SJCRH30 (cell line): ENCODE data around the gene RAMACL. TPM values are rescaled to one million over a fixed set of nuclear protein-coding genes. Genes with fewer than 3 reads are reported as not detected.
"Not testable (repeated sequence)": the region's sequence is repeated elsewhere in the genome, so short reads cannot be mapped to it uniquely, and the experiment has no call there.

Experiments used
- DNase-seq, 2 experiments: peaks; one replicate each; pipeline ENCODE4 v3.0.0-alpha.2; 2015 to 2020
- H3K27ac ChIP-seq: fragments of 250-450 bp; sonication (Bioruptor Pico); 2 replicates; pipeline ENCODE4 v1.5.1; 2020; ENCODE audit warnings: mild to moderate bottlenecking, moderate library complexity
- H3K27me3 ChIP-seq: fragments of 250-450 bp; sonication (Bioruptor Pico); 2 replicates; pipeline ENCODE4 v1.5.1; 2020; ENCODE audit warnings: mild to moderate bottlenecking, moderate library complexity
- H3K36me3 ChIP-seq: fragments of 250-450 bp; sonication (Bioruptor Pico); 2 replicates; pipeline ENCODE4 v1.5.1; 2020; ENCODE audit warnings: mild to moderate bottlenecking, moderate library complexity
- H3K4me1 ChIP-seq: fragments of 250-450 bp; sonication (Bioruptor Pico); 2 replicates; pipeline ENCODE4 v1.5.1; 2020; ENCODE audit warnings: mild to moderate bottlenecking, moderate library complexity
- H3K4me3 ChIP-seq: fragments of 250-450 bp; sonication (Bioruptor Pico); 2 replicates; pipeline ENCODE4 v1.5.1; 2020; ENCODE audit warnings: mild to moderate bottlenecking, moderate library complexity
- H3K9me3 ChIP-seq: fragments of 250-450 bp; sonication (Bioruptor Pico); replicated peaks from 2 replicates; pipeline ENCODE4 v1.5.1; 2020; ENCODE audit warnings: mild to moderate bottlenecking, moderate library complexity
- total RNA-seq: library from RNA; depleted of rRNA; stranded (reverse); fragments of >200 nt; shearing (Covaris generic); gene quantifications from 2 replicates; pipeline ENCODE4 v1.2.3, GENCODE V29; 2014; rRNA removed

Gene RAMACL
- 0.12 and 0.15 TPM in 2 replicates for total RNA-seq

GRCh38 chr6:166586424-166587156 is at the start of gene RAMACL:
RAMACL (minus strand) TSS chr6:166586678; CDS start chr6:166586477, 201 bp downstream.
- no peaks in the 10 kb centered on the region for H3K27me3 ChIP-seq
- no peak within 1 kb of the TSS for H3K4me3 ChIP-seq
- no peaks in the 10 kb centered on the region for H3K36me3 ChIP-seq
- peaks cover 15% of the 10 kb centered on the region for H3K4me1 ChIP-seq
- H3K27ac ChIP-seq, result no peak within 1 kb of the TSS
- DNase-seq, result peak in 1 of 2 experiments; percentile 38
- H3K9me3 ChIP-seq, result no peaks in the 10 kb centered on the region

GRCh38 chr6:166635013-166635970 is 48.8 kb upstream of the RAMACL start:
- Histone ChIP-seq H3K9me3 (no peaks in the 10 kb centered on the region), H3K36me3 (no peaks in the 10 kb centered on the region), H3K4me1 (no peaks in the 10 kb centered on the region), H3K27ac (no peak overlapping the region), H3K4me3 (no peak overlapping the region), H3K27me3 (peaks cover 5% of the 10 kb centered on the region)
- no peak for DNase-seq

GRCh38 chr6:166634581-166634980 is 48.1 kb upstream of the RAMACL start:
- not testable (repeated sequence) for H3K27me3 ChIP-seq, H3K9me3 ChIP-seq, DNase-seq, H3K36me3 ChIP-seq, H3K4me3 ChIP-seq, H3K27ac ChIP-seq, H3K4me1 ChIP-seq

GRCh38 chr6:166633732-166634535 is 47.5 kb upstream of the RAMACL start:
- peak; percentile 46 to 57 for DNase-seq
- no peaks in the 10 kb centered on the region for H3K9me3 ChIP-seq

GRCh38 chr6:166632731-166633130 is 46.3 kb upstream of the RAMACL start:
- Histone ChIP-seq H3K4me3 (no peak overlapping the region), H3K4me1 (peaks cover 6% of the 10 kb centered on the region; the same call in 1 of the 2 replicates), H3K36me3 (no peaks in the 10 kb centered on the region), H3K9me3 (no peaks in the 10 kb centered on the region), H3K27me3 (peaks cover under 1% of the 10 kb centered on the region), H3K27ac (no peak overlapping the region)
- no peak for DNase-seq

More at GRCh38 chr6:166633732-166634535, 47.5 kb upstream of the RAMACL start:
- Histone ChIP-seq H3K4me1 (no peaks in the 10 kb centered on the region; the same call in 1 of the 2 replicates), H3K36me3 (no peaks in the 10 kb centered on the region), H3K4me3 (no peak overlapping the region), H3K27me3 (peaks cover 5% of the 10 kb centered on the region), H3K27ac (no peak overlapping the region)

- H3K27ac ChIP-seq, result no peak overlapping the region
- no peaks in the 10 kb centered on the region for H3K36me3 ChIP-seq
- H3K4me1 ChIP-seq, result peaks cover 6% of the 10 kb centered on the region; the same call in 1 of the 2 replicates
- no peak overlapping the region for H3K4me3 ChIP-seq
- no peak for DNase-seq
- H3K27me3 ChIP-seq, result no peaks in the 10 kb centered on the region; the same call in 1 of the 2 replicates
- H3K9me3 ChIP-seq, result no peaks in the 10 kb centered on the region
Measured at GRCh38 chr6:166630462-166630861, 44.0 kb upstream of the RAMACL start.

GRCh38 chr6:166629628-166630027 is 43.1 kb upstream of the RAMACL start:
- Histone ChIP-seq H3K36me3 (no peaks in the 10 kb centered on the region), H3K27me3 (no peaks in the 10 kb centered on the region; the same call in 1 of the 2 replicates), H3K4me3 (no peak overlapping the region), H3K9me3 (no peaks in the 10 kb centered on the region), H3K27ac (no peak overlapping the region), H3K4me1 (peaks cover 6% of the 10 kb centered on the region; the same call in 1 of the 2 replicates)
- DNase-seq, result no peak

- peak; percentile 71 to 72 for DNase-seq
- H3K9me3 ChIP-seq, result no peaks in the 10 kb centered on the region
- H3K27ac ChIP-seq, result peak overlapping the region; percentile 81
- H3K36me3 ChIP-seq, result no peaks in the 10 kb centered on the region
- peak overlapping the region; percentile 66 for H3K4me3 ChIP-seq
- H3K4me1 ChIP-seq, result peaks cover 6% of the 10 kb centered on the region; the same call in 1 of the 2 replicates
- no peaks in the 10 kb centered on the region; the same call in 1 of the 2 replicates for H3K27me3 ChIP-seq
Measured at GRCh38 chr6:166627875-166628801, 41.7 kb upstream of the RAMACL start.

- DNase-seq, result peak; percentile 100
- H3K27me3 ChIP-seq, result no peaks in the 10 kb centered on the region; the same call in 1 of the 2 replicates
- H3K4me3 ChIP-seq, result peak within 1 kb of the TSS; percentile 66
- no peaks in the 10 kb centered on the region for H3K36me3 ChIP-seq
- H3K9me3 ChIP-seq, result no peaks in the 10 kb centered on the region
- peaks cover 6% of the 10 kb centered on the region; the same call in 1 of the 2 replicates for H3K4me1 ChIP-seq
- peak within 1 kb of the TSS; percentile 81 for H3K27ac ChIP-seq
Measured at GRCh38 chr6:166627033-166627874, 40.8 kb upstream of the RAMACL start, which contains the start of gene RPS6KA2. RPS6KA2 (minus strand) TSS chr6:166627251; CDS start chr6:166627019, 232 bp downstream.

- H3K27me3 ChIP-seq, result no peaks in the 10 kb centered on the region; the same call in 1 of the 2 replicates
- H3K9me3 ChIP-seq, result no peaks in the 10 kb centered on the region
- H3K36me3 ChIP-seq, result no peaks in the 10 kb centered on the region
- DNase-seq, result no peak
- no peak overlapping the region for H3K27ac ChIP-seq
- peak overlapping the region; percentile 61 for H3K4me3 ChIP-seq
- H3K4me1 ChIP-seq, result peaks cover 6% of the 10 kb centered on the region; the same call in 1 of the 2 replicates
Measured at GRCh38 chr6:166626177-166627032, 39.9 kb upstream of the RAMACL start.

GRCh38 chr6:166625356-166625755 is 38.9 kb upstream of the RAMACL start:
- H3K27ac ChIP-seq, result no peak overlapping the region
- no peaks in the 10 kb centered on the region for H3K9me3 ChIP-seq
- H3K36me3 ChIP-seq, result no peaks in the 10 kb centered on the region
- H3K4me1 ChIP-seq, result peaks cover 6% of the 10 kb centered on the region; the same call in 1 of the 2 replicates
- H3K27me3 ChIP-seq, result no peaks in the 10 kb centered on the region; the same call in 1 of the 2 replicates
- no peak overlapping the region for H3K4me3 ChIP-seq
- no peak for DNase-seq

GRCh38 chr6:166624275-166624674 is 37.8 kb upstream of the RAMACL start:
- H3K36me3 ChIP-seq, result no peaks in the 10 kb centered on the region
- H3K27ac ChIP-seq, result no peak overlapping the region
- no peaks in the 10 kb centered on the region; the same call in 1 of the 2 replicates for H3K27me3 ChIP-seq
- DNase-seq, result no peak
- H3K9me3 ChIP-seq, result no peaks in the 10 kb centered on the region
- no peak overlapping the region for H3K4me3 ChIP-seq
- H3K4me1 ChIP-seq, result peaks cover 6% of the 10 kb centered on the region; the same call in 1 of the 2 replicates
